Mammary epithelial cell (primary cell): ENCODE measurements around the gene COX4I2.

Experiments used
- EZH2 ChIP-seq: IDR thresholded peaks from 2 replicates; pipeline ENCODE4 v1.6.1; 2012; ENCODE audit warnings: low read length, inconsistent platforms, borderline replicate concordance
- TF ChIP-seq, protein P1 (sequence below), 2 donors: IDR thresholded peaks in 1 of 2; conservative IDR thresholded peaks in 1 of 2; 2 replicates each; pipeline ENCODE4 v1.5.1; 2011 to 2012; ENCODE audit warnings: inconsistent platforms in 2 of 2, low read length in 2 of 2, mild to moderate bottlenecking in 2 of 2, control low read depth in 1 of 2, low read depth in 1 of 2; ENCODE audit not compliant: insufficient read depth in 1 of 2; ENCODE audit errors: extremely low read depth in 1 of 2

DNA sequence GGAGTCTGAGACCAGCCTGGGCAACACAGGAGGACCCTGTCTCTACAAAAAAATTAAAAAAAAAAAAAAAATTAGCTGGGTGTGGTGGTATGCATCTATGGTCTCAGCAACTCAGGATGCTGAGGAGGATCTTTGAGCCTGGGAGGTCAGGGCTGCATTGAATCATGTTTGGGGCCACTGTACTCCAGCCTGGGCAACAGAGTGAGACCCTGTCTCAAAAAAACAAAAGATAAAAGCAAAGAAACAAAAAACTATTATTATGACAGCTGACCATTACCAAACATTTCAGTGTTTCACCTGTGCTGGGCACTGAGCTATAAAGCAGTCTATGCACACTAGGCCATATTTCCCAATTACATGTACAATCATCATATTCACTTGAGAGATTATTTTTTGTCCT lies 35.7 kb downstream of the COX4I2 start:
- TF ChIP-seq, protein P1, sequence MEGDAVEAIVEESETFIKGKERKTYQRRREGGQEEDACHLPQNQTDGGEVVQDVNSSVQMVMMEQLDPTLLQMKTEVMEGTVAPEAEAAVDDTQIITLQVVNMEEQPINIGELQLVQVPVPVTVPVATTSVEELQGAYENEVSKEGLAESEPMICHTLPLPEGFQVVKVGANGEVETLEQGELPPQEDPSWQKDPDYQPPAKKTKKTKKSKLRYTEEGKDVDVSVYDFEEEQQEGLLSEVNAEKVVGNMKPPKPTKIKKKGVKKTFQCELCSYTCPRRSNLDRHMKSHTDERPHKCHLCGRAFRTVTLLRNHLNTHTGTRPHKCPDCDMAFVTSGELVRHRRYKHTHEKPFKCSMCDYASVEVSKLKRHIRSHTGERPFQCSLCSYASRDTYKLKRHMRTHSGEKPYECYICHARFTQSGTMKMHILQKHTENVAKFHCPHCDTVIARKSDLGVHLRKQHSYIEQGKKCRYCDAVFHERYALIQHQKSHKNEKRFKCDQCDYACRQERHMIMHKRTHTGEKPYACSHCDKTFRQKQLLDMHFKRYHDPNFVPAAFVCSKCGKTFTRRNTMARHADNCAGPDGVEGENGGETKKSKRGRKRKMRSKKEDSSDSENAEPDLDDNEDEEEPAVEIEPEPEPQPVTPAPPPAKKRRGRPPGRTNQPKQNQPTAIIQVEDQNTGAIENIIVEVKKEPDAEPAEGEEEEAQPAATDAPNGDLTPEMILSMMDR (conservative IDR thresholded peaks at IDR 0.05 in 1 of 2, IDR thresholded peaks at IDR 0.05 in 1 of 2; ENCODE audit: extremely low read depth in 1 of 2, insufficient read depth in 1 of 2, low read depth in 1 of 2, low read length in 2 of 2), result no peak
- no peak for TF ChIP-seq EZH2
